ENCODE data around the gene GCC2.
"Not testable (repeated sequence)": the region's sequence is repeated elsewhere in the genome, so short reads cannot be mapped to it uniquely, and the experiment has no call there.

Gene GCC2

GRCh38 chr2:108448678-108449409, at the start of gene GCC2:
Gene GCC2 (plus strand): TSS chr2:108449206. CDS start chr2:108449275, 69 bp downstream.
- DNase-seq (ENCODE audit: low read depth in 2 of 2) = peak; percentile 92 to 93

GRCh38 chr2:108399479-108399878, 49.5 kb upstream of the GCC2 start:
- DNase-seq (ENCODE audit: low read depth in 2 of 2) = no peak

- no peak for DNase-seq (ENCODE audit: low read depth in 2 of 2)
Observed at GRCh38 chr2:108401800-108402199, 47.2 kb upstream of the GCC2 start.

- no peak for DNase-seq (ENCODE audit: low read depth in 2 of 2)
Observed at GRCh38 chr2:108403494-108403893, 45.5 kb upstream of the GCC2 start.

- DNase-seq (ENCODE audit: low read depth in 2 of 2) = no peak
Observed at GRCh38 chr2:108404784-108405397, 44.1 kb upstream of the GCC2 start.

- no peak for DNase-seq (ENCODE audit: low read depth in 2 of 2)
Observed at GRCh38 chr2:108407864-108408729, 40.9 kb upstream of the GCC2 start.

- DNase-seq (ENCODE audit: low read depth in 2 of 2) = no peak
Observed at GRCh38 chr2:108409768-108410167, 39.2 kb upstream of the GCC2 start.

- no peak for DNase-seq (ENCODE audit: low read depth in 2 of 2)
Observed at GRCh38 chr2:108412995-108413710, 35.9 kb upstream of the GCC2 start.

GRCh38 chr2:108413711-108414095, 35.3 kb upstream of the GCC2 start:
- DNase-seq (ENCODE audit: low read depth in 2 of 2) = no peak

- DNase-seq (ENCODE audit: low read depth in 2 of 2) = no peak
Observed at GRCh38 chr2:108414256-108414876, 34.6 kb upstream of the GCC2 start.

GRCh38 chr2:108414945-108415344, 34.1 kb upstream of the GCC2 start:
- DNase-seq (ENCODE audit: low read depth in 2 of 2) = no peak

- DNase-seq (ENCODE audit: low read depth in 2 of 2) = no peak
Observed at GRCh38 chr2:108417254-108417653, 31.8 kb upstream of the GCC2 start.

GRCh38 chr2:108418416-108418815, 30.6 kb upstream of the GCC2 start:
- no peak for DNase-seq (ENCODE audit: low read depth in 2 of 2)

GRCh38 chr2:108423067-108423466, 25.9 kb upstream of the GCC2 start:
- no peak for DNase-seq (ENCODE audit: low read depth in 2 of 2)

- DNase-seq (ENCODE audit: low read depth in 2 of 2) = no peak
Observed at GRCh38 chr2:108423502-108424251, 25.3 kb upstream of the GCC2 start.

GRCh38 chr2:108428286-108429009, 20.6 kb upstream of the GCC2 start:
- DNase-seq (ENCODE audit: low read depth in 2 of 2) = no peak

- DNase-seq (ENCODE audit: low read depth in 2 of 2) = not testable (repeated sequence)
Observed at GRCh38 chr2:108435578-108435977, 13.4 kb upstream of the GCC2 start.

- no peak for DNase-seq (ENCODE audit: low read depth in 2 of 2)
Observed at GRCh38 chr2:108436976-108437375, 12.0 kb upstream of the GCC2 start.

GRCh38 chr2:108441712-108442111, 7.3 kb upstream of the GCC2 start:
- no peak for DNase-seq (ENCODE audit: low read depth in 2 of 2)

Measured in stimulated activated CD4-positive, alpha-beta T cell treated with anti-CD3 and anti-CD28 coated beads, Interleukin-12 subunit alpha, Interleukin-12 subunit beta, amount 100 ng/mL, for 24 hours (primary cell).